ENCODE results near the gene TCFL5. TPM values are rescaled to one million over a fixed set of nuclear protein-coding genes. Genes with fewer than 3 reads are reported as not detected.

Gene TCFL5
- total and polyA plus RNA-seq, 2 donors from 2014 or later, result 6.1 to 11.5 TPM

DNA sequence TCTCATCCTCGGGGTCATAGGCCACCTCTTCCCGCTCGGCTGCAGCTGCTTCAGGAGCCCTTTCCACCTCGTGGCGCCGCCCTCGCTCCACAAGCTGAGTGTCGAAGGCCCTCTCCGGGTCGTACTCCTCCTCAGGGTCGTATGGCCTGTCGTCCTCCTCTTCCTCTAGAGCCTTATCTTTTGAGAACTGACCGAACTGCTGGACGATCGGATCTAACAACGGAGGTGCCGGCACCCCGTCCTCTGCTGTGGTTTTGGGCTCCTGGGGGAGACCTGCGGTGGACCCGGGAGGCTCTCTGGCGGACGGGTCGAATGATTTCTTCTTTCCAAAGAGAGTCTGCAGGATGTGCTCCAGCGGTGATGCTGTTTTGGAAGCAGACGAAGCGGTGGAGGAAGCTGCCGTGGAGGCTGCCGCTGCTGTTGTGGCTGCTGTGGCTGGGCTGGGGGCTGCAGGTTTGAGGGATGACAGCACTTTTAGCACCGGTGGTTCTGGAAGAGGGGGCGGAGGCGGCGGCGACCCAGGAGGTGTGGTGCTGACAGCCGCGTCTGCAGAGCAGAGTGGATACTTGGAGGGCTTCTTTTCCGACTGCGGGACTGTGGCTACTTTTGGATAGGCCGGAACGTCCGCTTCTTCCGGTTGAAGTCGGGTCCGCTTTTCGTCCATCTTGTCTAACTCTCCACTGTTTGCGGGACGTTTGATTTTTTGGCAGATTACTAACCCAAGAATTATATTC lies 20.2 kb upstream of the TCFL5 start:
- DNase-seq, result no peak
- intact Hi-C loops (cut with DNase I), result no loop called here

DNA sequence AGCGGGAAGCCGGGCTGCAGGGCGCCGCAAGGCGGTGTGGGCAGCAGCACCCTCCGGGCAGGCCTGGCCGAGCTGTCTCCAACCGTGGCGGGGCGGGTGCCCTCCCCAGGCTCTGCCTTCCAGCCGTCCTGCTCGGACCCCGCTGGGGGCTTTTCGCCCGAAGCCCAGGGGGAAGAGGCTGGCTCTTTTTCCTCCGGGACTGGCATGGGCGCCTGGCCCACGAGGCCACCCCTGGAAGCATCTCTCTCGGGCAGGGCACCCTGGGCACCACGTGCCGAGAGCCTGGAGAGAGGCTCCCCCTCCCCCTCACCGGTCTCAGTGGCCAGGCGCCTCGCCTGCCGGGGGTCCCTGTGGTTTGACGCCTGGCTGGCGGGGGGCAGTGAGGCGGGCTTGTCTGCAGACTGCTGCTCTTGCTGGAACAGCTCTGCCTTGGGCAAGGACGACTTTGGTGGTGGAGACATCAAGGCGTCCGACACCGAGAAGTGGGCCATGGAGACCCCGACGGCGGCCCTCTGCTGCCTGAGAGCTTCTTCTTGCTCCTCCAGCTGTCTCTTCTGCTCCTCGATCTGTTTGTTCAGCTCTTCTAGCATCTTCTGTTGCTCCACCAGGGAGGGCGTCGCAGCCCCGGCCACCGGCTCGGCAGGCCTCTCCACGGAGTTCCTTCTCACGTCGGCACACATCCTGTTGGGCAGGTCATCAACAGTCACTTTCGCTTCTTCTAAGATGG lies 19.5 kb upstream of the TCFL5 start:
- FAIRE-seq, result no peak
- Histone ChIP-seq H3K36me3 (ENCODE audit: control insufficient read depth in 2 of 3, insufficient read depth in 3 of 3, low read length in 3 of 3) (peaks cover 0 to under 1% (median 0%) of the 10 kb centered on the region in 3 donors), H3K4me1 (ENCODE audit: control insufficient read depth in 2 of 3, insufficient read depth in 2 of 3, low read depth in 1 of 3, low read length in 3 of 3) (peaks cover 0 to 10% (median 0%) of the 10 kb centered on the region in 3 donors), H3K27me3 (ENCODE audit: control insufficient read depth, insufficient read depth, low read length) (no peaks in the 10 kb centered on the region), H3K9ac (ENCODE audit: low read length in 3 of 3) (no peak overlapping the region), H3K9me3 (ENCODE audit: control insufficient read depth in 2 of 3, insufficient read depth in 1 of 3, low read length in 3 of 3) (no peaks in the 10 kb centered on the region), H3K4me3 (ENCODE audit: low read length in 3 of 3) (no peak overlapping the region), H3K27ac (ENCODE audit: low read depth in 2 of 2, low read length in 2 of 2) (no peak overlapping the region)
- DNase-seq, result no peak
- intact Hi-C loops (cut with DNase I), result no loop called here
- no peak for TF ChIP-seq CTCF (IDR thresholded peaks at IDR 0.05; ENCODE audit: borderline replicate concordance, extremely low read depth, insufficient read depth)

More for the DNA sequence above, 20.2 kb upstream of the TCFL5 start:
- peaks cover 0 to 12% (median 0%) of the 10 kb centered on the region in 3 donors for H3K4me1 ChIP-seq (ENCODE audit: control insufficient read depth in 2 of 3, insufficient read depth in 2 of 3, low read depth in 1 of 3, low read length in 3 of 3)
- H3K9ac ChIP-seq (ENCODE audit: low read length in 3 of 3), result no peak overlapping the region
- no peak overlapping the region for H3K27ac ChIP-seq (ENCODE audit: low read depth in 2 of 2, low read length in 2 of 2)
- H3K4me3 ChIP-seq (ENCODE audit: low read length in 3 of 3), result no peak overlapping the region
- H3K9me3 ChIP-seq (ENCODE audit: control insufficient read depth in 2 of 3, insufficient read depth in 1 of 3, low read length in 3 of 3), result no peaks in the 10 kb centered on the region
- FAIRE-seq, result no peak
- no peaks in the 10 kb centered on the region for H3K27me3 ChIP-seq (ENCODE audit: control insufficient read depth, insufficient read depth, low read length)
- TF ChIP-seq CTCF (IDR thresholded peaks at IDR 0.05; ENCODE audit: borderline replicate concordance, extremely low read depth, insufficient read depth), result no peak
- H3K36me3 ChIP-seq (ENCODE audit: control insufficient read depth in 2 of 3, insufficient read depth in 3 of 3, low read length in 3 of 3), result peaks cover 0 to 3% (median 3%) of the 10 kb centered on the region in 3 donors

DNA sequence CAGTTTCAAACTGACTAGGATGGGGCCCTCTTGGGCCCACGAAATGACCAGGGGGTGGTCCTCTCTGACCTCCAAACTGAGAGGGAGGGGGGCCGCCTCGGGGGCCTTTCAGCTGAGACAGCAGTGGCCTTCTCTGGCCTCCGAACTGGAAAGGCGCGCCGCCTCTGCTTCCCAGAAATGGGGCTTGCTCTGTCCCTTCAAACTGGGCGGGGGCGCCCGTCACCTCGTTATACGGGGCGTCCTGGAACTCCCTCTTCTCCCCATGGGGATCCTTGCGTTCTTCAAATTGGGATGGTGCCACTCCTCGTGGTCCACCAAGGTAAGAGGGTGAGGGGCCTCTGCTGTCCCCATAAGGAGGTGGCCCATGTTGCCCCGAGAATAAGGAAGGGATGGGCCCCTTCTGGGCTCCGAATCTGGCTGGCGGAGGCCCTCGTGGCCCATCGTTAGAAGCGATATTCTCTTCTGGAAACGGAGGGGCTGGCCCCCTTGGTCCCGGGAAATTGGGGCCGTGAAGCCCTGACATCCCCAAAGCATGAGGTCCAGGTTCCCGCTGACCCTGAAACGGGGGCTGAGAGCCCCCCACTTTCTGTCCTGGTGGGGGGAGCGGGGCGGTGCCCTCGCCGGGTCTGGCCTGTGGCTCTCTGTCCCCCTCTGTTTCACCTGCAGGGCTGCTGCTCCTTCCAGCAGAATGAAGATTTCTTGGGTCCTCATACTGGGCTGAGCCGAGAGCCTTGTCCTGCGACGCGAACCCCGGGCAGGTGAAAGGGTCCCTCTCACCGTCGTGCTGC lies 18.7 kb upstream of the TCFL5 start:
- intact Hi-C loops (cut with DNase I), result no loop called here
- H3K27ac ChIP-seq (ENCODE audit: low read depth in 2 of 2, low read length in 2 of 2), result no peak overlapping the region
- no peak for DNase-seq
- TF ChIP-seq CTCF (IDR thresholded peaks at IDR 0.05; ENCODE audit: borderline replicate concordance, extremely low read depth, insufficient read depth), result no peak
- no peak overlapping the region for H3K4me3 ChIP-seq (ENCODE audit: low read length in 3 of 3)
- H3K9me3 ChIP-seq (ENCODE audit: control insufficient read depth in 2 of 3, insufficient read depth in 1 of 3, low read length in 3 of 3), result no peaks in the 10 kb centered on the region
- no peak for FAIRE-seq
- no peak overlapping the region for H3K9ac ChIP-seq (ENCODE audit: low read length in 3 of 3)
- no peaks in the 10 kb centered on the region for H3K36me3 ChIP-seq (ENCODE audit: control insufficient read depth in 2 of 3, insufficient read depth in 3 of 3, low read length in 3 of 3)
- H3K4me1 ChIP-seq (ENCODE audit: control insufficient read depth in 2 of 3, insufficient read depth in 2 of 3, low read depth in 1 of 3, low read length in 3 of 3), result peaks cover 0 to 13% (median 3%) of the 10 kb centered on the region in 3 donors
- no peaks in the 10 kb centered on the region for H3K27me3 ChIP-seq (ENCODE audit: control insufficient read depth, insufficient read depth, low read length)
